Fibroblast of skin of back (primary cell): ENCODE results near the gene SASH1.
"Not testable (repeated sequence)": the region's sequence is repeated elsewhere in the genome, so short reads cannot be mapped to it uniquely, and the experiment has no call there.

Experiments used
- DNase-seq: peaks from one replicate; pipeline ENCODE4 v3.0.0-alpha.2; 2013

The SASH1 gene

DNA sequence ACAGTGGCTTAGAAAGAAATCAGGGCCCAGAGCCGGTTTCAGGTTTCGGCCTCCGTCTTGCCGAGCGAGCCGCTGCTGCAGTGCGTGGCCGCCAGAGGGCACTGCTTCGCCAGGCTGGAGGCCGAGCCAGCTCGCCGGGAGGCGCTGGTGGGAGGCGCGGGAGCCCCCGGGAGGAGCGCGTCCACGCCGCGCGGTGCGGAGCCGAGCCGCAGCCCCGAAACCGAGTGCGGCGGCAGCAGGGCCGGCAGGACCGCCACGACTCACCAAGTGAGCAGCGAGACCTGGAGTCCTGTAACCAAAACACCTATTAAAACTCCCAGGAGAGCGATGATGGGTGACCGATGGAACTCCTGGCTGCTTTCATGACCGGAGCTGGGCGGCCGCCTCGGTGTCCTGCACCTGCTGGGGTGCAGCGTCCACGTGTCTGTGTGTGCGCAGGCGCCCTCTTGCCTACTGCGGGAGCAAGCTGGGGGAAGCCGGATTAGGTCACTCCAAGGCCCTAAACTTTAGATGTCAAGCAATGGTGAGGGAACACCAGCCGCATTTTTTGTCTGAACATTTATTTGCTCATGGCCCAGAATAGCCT is 217.3 kb downstream of the SASH1 start:
- peak; percentile 60 for DNase-seq

DNA sequence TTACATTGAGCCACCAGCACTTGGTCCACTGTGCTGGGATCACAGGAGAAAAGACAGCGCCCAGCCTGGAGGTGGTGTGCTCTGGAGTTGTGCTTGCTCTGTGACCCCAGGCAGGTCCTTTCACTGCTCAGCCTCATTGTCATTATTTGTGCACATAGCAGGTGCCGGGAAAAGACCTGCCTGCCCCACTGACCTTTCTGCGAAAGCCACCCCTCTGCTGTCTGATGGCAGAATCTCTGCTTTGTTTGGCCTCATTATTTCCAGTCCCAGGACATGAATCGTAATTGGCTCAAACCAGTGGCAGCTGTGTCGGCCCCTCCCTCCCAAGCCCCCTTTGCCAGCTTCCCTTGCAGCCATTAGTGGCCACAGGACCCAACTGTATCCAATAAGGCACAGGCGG is 219.0 kb downstream of the SASH1 start:
- no peak for DNase-seq

DNA sequence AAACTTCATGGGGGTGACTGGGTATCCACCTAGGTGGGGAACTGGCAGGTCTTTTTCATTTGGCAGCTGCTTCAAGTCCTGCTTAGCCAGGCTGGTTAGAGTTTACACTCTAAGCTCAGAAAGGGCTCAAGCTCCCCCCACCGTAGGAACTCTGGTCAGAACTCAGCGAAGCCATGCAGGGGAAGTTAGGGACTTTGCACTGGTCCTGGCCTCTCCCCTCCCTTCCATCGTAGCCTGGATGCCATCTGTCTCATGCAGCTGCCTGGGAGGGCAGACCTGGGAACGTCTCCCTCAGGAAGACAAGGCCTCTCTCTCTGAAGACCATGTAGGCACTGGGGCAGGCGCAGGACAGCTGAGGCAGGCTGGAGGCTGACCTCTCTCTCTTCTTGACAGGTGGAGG is 220.4 kb downstream of the SASH1 start:
- DNase-seq: no peak

DNA sequence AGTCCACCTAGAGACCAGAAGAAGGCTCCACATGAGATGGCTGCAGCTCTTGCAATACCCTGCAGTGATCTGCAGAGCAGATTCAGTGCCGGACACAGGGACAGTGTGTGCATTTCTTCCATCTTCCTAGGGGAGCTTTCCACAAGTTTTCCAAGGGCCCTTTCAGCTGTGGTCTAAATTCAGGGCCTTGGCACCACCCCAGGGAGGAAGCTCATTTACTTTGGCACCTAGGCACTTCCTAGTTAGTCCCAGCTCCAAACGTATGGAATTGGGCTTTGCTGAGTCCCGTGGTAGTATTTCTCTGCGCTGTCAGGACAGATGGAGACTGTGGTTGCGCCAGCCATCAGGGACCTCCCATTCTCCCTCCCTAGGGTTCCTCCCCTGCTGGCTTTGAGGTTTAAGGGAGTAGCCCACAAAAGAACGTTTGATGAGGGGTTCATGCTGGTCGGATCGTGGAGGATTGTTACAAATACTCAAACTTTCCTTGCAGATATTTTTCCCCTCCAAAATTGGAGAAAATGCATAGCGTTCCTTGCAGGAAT is 221.9 kb downstream of the SASH1 start:
- DNase-seq: no peak

DNA sequence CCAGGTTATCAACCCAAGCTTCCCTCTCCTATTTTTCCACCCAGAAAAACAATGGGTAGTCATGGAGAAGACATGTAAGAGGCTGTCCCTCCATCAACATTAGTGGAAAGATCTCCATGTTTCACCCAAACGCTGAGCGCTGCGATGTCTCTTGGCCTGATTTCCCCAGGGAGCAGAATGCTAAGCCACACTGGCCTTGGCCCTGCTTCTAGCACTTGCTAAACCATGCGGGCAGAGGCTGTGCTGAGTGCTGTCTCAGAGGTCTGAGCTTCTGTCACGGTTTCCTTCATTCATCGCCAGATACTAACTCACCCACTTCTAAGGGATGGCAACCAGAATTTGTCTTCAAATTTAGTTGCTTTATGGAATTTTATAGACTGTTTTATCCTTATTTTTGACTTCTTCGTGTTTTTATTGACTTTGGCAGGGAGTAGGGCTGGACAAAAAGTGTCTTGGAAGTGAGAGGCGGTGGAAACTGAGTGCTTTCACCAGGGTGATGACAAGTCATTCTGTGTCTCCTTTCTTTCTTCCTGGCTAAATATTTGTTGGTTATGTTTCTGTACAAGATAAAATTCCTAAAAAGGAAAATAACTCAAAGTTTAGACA is 222.8 kb downstream of the SASH1 start:
- no peak for DNase-seq

DNA sequence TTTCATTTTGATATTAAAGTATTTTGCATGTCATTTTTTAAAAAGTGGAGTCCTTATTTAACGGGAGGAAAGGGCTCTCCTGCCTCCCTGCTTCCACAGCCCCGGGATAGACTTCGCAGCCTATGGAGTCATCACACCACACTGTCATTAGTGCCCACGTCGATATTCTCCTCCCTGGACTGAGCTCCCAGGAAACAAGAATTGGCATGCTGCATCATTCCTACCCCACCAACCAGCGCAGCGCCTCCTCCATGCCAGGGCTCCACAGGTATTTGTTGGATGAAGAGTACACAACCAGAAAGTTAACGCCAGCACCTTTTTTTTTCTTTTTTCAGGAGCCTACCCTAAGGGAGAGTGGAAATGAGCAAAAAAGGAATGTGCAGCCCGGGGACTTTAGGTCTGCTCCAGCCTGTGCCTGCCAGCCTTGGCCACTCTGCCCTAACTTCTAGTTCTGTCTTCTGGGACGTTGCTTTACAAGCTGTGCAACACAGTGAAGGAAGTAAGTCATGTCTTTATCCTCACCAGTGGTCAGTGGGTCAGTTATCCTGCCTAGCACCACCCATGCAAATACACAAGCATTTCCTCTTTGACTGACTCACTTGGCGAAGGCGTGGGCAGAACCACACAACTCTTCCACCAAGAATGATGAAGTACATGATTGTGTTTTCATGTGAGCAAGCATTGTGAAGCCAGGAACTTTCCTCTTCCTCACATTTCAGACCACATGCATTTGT is 223.5 kb downstream of the SASH1 start:
- DNase-seq: peak; percentile 85

DNA sequence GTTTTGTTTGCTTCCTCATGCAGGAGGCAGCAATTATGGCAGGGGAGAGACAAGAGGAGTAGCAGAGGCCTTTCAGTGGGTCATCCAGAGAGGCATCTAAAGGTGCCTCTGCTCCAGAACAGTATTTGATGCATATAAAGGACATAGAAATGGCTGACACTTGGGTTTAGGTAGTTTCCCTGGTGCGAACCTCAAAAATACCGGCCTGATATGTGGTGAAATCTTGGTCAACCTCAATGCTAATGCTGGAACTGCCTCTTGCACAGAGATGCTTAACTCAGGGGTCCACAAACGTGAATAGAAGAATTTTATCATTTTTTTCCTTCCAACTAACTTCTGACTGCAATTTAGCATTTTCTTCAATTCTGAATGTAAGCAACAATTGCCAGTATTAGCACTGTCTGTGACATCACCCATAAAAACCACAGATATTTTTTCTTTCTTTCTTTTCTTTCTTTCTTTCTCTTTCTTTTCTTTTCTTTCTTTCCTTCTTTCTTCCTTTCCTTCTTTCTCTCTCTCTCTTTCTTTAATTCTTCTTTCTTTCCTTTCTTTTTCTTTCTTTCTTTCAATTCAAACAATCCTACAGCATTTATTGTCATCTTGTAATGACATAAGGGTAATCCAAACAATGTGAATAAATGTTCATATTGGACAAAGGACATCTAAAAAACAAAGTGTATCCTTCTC is 224.2 kb downstream of the SASH1 start:
- DNase-seq: no peak

DNA sequence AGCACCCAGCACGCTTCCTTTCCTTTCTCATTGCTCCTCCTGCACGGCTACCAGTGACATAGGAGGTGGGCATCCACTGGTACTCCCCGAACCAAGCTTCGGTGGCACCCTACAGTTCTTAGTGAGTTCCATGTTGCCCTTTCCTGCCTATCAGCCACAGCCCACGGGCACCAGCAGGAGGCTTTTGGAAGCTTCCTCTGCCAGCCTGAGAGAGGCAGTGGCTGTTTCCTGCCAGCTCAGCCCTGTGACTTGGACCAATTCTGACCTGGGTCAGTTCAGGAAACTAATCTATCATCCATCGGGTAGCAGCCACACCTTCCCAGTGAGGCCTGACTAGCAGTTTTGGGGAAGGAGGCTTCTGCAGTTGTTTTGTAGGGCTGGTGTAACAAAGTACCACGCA is 227.8 kb downstream of the SASH1 start:
- DNase-seq: no peak

DNA sequence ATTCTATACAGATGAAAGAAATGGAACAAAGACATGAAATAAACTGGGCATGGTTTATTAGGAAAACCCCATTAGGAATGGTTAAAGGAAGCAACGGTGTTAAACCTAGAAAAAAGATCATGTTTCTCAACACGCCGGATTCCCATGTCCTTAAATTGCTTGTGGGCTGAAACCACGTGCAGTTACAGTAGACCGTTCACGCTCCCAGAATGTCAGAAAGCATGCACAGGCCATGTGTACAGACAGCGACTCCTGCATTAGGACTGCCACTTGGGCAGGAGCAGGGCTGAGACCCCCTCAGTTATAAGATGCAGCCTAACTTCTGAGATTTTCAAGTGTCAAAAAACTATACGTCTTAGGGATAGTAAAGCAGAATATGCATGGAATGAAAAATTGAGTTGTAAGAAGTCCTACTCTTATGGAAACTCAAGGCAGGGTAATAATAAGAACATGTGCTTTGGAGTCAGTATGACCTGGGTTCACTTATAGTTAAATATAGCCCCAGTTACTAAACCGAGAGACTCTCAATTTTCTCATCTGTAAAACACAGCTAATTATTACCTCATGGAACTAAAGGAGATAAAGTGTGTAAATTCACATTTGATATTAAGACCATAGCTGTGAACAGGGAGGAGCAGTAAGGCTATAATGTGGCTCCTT is 230.2 kb downstream of the SASH1 start:
- DNase-seq: no peak

DNA sequence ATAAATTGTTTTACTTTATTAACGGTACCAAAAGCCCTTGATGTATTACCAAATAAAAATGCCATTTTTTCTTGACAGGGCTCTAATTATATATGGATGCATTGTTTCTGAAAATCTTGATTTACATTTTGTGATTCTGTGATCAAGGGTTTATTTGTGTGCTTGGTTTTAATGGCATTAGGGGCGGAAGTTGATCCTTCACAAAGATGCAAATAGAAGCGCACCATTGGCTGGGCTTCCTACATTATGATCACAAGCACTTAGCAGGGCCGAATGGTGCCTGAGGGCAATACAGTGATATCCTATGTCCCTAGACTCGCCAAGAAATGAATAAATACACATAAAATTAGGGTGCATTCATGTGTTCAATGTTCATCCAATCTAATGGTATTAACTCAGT is 231.3 kb downstream of the SASH1 start:
- no peak for DNase-seq

DNA sequence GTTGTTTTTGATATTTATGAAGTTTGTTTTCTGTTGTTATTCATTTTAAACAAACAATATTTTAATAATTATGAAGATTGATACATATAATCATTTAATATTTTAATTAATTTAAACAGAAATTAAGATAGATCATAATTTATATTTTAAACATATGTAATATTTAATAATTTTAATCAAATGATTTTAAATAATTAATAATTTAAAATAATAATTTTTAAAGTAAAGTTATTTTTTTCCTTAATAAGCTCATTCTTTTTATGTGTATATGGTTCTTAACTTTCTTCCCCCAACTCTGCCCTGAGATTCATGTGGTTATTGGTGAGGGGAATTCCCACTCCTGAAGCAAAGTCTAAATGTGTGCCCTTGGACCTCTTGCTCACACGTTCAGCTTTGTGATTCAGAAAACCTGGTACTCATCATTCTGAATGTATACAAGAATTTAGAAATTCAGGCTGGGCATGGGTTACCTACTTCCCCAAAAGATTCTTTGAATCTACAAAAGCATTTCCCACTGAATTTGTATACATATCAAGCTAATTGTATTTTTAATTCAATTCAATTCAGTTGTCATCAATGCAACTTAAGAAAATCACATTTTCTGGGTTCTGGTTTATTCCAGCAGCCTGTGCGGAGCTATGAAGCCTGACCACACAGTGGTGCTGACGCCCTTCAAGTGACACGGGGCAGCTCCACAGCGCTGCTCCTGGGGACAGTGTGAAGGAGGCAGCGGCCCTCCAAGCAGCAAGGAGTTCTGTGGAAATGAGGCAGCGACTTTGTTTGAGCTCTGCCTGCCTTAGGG is 235.2 kb downstream of the SASH1 start:
- peak; percentile 81 for DNase-seq

DNA sequence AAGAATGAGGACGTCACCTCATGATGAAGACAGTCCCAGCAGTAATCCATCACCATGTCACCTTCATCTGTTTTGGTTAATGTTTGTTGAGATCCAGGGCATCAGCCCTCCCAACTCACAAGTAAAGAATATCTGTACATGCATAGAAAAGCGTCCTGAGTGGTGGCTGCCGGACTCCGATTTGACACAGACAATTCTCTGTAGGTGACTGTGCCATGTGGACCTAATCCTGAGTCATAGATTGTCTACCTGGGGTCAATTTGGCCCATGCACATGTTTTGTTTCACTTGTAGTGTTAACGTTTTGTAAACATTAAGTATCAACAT is 235.8 kb downstream of the SASH1 start:
- DNase-seq: no peak

DNA sequence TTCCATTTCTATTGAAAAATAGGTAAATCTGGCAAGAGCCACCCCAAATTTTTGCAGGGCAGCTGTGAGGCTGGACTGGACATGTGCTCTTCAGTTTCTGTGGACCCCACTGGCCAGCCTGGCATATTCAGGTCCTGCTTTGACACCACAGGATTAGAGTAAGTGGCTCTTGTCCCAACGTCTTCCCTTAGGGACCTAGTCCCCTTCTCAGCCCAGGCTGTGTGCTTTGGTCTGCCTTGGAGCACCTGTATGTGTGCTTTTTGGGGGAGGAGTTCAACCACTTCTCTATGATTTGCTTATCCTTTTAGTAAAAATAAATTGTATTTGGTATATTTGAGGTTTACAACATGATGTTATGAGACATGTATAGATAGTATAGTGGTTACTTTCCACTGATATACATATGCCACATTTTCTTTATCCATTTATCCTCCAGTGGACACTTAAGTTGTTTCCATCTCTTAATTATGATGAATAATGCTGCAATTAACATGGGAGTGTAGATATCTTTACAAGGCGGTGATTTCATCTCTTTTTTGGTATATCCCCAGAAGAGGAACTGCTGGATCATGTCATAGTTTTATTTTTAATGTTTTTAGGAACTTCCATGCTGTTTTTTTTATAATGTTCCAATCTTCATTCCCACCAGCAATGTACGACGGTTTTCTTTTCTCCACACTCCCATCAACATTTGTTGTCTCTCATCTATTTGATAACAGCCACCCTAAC is 236.4 kb downstream of the SASH1 start:
- no peak for DNase-seq

DNA sequence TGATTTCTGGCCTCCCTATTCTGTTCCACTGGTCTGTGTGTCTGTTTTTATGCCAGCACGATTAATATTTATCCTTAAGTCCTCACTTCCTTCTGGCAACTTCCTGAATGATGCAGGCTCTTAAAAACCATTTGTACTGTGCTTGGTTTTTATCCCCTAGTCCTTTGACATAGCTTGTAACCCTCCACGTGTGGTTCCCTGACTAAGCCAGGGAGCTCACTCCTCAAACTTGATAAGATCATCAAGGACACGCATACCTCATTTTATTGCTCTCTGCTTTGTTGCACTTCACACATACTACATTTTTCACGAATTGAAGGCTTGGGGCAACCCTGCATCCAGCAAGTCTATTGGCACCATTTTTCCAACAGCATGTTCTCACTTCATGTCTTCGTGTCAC is 237.8 kb downstream of the SASH1 start:
- DNase-seq: no peak

DNA sequence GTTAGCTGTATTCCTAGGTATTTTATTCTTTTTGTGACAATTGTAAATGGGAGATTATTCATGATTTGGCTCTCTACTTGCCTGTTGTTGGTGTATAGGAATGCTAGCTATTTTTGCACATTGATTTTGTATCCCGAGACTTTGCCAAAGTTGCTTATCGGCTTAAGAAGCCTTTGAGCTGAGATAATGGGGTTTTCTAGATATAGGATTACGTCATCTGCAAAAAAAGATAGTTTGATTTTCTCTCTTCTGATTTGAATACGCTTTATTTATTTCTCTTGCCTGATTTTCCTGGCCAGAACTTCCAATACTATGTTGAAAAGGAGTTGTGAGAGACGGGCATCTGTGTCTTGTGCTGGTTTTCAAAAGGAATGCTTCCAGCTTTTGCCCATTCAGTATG is 241.0 kb downstream of the SASH1 start:
- no peak for DNase-seq

DNA sequence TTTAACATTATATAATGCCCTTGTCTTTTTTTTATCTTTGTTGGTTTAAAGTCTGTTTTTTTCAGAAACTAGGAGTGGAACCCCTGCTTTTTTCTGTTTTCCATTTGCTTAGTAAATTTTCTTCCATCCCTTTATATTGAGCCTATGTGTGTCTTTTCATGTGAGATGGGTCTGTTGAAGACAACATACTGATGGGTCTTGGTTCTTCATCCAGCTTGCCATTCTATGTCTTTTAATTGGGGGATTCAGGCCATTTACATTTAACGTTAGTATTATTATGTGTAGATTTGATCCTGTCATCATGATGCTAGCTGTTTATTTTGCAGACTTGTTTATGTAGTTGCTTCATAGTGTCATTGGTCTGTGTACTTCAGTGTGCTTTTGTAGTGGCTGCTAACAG is 243.0 kb downstream of the SASH1 start:
- DNase-seq: not testable (repeated sequence)

DNA sequence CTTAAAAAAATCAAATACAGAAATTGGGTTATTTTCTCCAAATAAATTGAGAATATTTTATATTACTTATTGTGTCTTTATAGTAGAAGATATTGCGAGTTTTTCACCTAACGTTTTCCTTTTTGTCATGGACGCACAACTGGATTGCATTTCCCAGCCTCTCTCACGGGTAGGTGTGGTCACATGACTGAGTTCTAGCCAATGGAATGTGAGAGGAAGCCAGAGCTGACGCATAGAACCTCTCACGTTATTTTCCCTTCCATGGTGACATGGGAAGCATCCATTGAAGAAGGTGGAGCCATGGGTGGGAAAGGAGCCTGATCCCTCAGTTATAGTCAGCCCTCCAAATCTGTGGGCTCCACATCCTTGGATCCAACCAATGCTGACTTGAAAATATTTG is 248.2 kb downstream of the SASH1 start:
- no peak for DNase-seq

DNA sequence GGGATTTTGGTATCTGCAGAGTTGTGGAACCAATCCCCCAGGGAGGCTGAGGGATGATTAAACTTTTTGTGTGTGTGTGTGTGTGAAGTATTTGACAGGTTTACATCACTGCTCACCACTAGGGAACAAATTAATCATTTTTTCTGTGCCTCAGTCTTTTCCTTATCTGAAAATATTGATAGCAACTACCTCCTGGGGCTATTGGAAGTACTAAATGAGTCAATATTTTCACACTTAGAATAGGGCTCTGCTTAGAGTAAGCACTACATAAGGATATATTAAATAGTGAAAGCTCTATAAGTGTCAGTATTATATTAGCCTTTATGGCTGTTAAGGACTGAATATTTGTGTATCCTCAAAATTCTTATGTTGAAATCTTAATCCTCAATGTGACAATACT is 249.0 kb downstream of the SASH1 start:
- no peak for DNase-seq

DNA sequence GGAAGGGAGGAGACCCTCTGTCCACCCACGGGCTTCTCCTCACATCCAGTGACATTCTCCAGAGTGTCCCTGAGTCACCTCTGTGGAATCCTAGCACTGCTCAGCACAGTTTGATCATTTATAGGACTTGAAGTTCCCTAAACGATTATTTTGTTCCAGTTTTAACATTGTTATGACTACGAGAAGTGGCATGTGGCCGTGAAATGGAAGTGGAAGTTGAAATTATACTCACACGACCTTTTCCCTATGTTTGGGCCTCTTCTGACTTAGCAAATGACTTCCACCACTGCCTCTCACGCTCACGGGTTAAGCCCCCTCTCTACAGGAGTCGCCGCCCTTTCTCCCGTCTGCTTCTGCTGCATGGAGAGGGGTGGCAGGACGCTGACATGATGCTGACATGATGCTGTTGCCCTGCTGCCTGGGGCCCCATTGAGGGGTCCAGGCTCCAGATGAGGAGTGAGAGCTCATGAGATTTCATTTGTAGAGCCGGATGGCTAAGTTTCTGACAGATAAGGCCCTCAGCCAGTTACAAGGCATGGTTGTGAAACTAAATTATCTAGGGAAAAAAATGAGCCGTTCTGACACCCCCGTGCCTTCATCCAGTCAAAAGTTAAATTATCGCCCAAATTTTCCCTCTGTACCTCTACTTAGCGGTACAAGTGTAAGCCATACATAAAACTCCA is 250.6 kb downstream of the SASH1 start:
- DNase-seq: peak; percentile 73

DNA sequence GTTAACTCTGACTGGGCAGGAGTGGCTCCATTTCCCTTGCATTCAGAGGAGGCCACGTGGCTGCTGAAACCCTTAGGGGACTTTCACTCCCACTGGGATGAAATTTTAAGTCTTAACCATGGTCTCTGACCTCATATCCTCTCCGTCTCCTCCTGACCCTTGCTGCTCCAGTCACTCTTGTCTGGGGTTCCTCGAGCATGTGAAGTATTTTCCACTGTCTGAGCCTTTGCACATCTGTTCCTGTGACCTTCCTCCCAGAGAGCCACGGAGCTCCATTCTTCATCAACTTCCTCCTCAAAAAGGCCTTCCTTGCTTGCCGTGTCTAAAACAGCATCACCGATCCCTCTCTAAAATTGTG is 251.2 kb downstream of the SASH1 start:
- no peak for DNase-seq

DNA sequence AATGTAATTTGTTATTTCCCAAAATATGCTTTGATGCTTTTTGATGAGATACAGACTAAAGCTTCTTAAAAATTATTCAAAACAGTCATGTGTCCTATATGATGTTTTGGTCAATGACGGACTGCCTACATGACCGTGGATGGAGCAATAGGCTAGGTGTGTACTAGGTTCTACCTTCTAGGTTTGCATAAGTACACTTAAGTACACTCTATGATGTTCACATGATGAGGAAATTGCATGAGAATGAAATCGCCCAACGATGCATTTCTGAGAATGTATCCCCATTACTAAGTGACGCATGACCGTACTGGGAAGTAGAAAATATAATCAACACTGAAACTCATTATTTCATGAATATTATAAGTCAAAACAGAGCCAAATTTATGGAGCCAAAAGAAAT is 252.9 kb downstream of the SASH1 start:
- DNase-seq: no peak
